Right forelimb (tissue), 1 donor: ENCODE measurements around the gene SNED1.
A peak's percentile ranks its signal among the peaks of the same experiment; 100 is the strongest.
"Not testable (repeated sequence)": the region's sequence is repeated elsewhere in the genome, so short reads cannot be mapped to it uniquely, and the experiment has no call there.

Experiments
- DNase-seq: peaks from one replicate; pipeline ENCODE4 v3.0.0-alpha.2; 2018

Gene SNED1

DNA sequence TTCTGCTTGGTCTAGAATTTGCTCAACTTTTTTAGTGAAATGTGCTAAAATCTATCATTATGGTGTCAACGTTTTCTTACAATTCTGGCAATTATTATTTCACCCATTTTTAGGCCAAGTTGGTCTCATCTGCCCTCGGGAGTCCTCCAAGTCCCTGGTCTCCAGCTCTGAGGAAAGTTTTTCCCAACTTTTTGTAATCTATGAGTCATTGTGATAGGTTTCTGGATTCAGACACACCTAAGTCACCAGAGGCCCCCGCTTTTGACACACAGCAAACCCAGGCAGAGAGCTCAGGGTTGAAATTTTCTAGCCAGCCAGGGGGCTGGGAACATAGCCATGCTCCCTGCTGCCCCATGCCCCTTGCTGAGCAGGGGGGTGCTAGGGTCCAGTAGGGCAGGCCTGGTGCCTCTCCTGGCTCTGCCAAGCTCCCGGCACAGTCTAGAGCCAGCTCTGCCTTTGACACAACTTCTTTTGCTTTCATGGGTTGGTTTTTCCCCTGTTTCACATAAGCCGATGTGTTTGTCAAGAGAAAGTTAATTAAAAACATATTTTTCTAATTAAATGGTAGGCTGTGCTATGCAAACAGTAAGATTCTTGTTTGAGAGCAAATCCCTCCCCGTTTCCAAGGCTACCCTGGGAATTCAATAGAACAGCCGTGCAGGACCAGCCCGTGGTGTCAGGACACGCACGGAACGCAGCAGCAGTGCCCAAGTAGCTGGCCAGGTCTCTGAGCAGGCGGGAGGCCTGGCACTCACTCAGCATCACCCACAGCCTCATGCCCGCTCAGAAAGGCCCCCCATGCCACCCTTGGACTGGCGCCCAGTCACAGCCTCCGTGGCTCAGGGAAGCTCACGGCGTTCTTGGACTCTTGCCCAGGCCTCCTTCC lies 25.5 kb upstream of the SNED1 start:
- no peak for DNase-seq

DNA sequence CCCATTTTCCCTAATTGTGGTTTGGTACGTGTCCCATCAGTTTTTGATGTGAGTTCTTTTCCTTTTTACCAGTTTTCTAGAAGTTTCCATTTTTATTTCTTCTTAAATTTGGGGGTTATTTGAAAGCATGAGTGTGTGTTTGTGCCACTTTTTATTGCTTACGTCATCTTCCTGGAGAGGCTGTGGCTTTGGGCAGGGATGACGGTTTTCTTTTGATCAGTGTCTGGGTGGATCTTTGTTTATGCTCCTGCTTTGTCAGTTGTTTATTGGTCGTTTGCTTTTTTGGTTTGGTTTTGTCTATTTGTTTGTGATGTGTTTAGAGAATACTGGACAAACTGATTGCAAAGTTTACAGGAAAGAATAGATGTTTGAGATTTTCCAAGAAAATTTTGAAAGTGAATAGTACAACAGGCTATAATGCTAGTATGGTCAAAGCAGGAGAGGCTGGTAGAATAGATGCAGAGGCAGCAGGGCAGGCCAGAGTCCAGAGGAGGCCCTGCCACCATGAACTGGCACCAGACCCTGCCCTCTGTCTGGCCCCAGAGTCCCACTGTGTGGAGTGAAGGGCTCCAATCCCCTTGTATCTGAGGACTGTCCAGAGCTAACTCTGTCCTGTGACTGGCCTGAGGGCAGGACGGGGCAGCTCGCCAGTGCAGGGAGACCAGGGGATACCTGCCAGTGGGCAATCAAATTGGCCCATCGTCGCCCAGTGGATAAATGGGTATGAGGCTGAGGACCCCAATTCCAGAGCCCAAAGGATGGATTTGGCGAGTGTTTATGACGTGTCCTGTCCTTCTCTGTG lies 23.4 kb upstream of the SNED1 start:
- no peak for DNase-seq

DNA sequence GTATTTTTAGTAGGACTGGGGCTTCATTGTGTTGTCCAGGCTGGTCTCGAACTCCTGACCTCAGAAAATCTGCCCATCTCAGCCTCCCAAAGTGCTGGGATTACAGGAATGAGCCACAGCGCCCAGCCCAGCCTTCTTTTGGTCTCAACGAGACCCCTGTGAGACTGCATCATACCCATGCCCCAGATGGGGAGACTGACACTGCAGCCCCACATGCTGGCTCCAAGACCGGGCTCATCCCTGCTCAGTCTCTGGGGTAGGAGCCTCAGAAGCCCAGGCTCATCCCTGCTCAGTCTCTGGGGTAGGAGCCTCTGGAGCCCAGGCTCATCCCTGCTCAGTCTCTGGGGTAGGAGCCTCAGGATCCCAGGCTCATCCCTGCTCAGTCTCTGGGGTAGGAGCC lies 22.5 kb upstream of the SNED1 start:
- DNase-seq: not testable (repeated sequence)

DNA sequence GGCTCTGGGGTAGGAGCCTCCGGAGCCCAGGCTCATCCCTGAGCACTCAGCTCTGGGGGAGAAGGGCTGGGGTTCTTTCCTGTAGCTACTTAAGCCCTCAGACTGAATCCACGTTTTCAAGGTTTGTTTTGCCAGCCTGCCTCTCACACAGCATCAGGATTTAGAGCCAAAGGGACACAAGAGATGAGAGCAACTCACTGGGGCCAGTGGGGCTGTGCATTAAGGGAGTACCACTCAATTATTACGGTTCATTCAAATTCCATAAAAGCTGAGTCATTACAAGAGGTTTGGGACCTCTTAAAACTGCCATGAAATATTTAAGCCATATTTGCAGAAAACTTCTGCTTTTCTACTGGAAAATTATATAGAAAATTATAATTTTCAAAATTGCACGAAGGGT lies 17.1 kb upstream of the SNED1 start:
- DNase-seq: no peak

DNA sequence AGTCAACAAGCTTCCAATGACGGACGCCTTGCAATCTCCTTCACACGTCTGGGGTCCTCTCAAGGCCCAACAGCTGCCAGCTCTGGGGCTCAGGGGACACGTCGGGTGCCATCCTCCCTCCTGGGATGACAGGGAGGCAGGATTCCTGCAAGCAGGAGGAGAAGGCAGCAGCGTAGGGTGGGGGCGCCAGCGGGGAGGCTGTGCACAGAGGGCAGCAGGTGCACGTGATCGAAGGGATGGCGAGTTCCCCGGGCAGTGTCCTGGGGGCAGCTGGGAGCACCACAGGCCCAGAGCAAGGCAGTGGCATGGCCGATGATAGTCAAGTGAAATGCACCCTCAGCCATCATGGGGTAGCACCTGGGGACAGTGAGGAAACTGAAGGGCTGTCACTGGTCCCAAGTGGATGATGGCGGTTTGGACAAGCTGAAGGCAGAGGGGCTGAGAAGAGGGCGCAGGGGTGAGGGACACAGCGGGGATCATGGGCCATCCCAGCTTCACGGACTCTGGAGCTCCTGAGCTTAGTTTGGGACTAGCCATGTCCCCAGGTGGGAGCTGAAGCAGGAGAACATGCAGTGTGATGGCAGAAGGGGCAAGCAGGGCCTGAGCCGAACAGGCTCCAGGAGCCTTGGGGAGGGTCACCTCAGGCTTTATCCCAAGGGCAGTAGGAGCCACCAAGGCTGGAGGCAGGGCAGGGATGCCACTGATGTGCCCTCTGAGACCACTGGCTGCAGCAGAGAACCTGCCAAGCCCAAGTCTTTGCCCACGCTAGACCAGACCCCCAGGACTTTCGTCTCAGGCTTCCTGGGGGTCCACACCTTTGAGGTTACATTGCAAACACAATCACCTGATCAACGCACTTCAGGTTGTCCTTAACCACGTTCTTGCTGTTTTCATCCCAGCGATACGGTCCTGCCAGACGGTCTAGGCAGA lies 16.3 kb upstream of the SNED1 start:
- no peak for DNase-seq

DNA sequence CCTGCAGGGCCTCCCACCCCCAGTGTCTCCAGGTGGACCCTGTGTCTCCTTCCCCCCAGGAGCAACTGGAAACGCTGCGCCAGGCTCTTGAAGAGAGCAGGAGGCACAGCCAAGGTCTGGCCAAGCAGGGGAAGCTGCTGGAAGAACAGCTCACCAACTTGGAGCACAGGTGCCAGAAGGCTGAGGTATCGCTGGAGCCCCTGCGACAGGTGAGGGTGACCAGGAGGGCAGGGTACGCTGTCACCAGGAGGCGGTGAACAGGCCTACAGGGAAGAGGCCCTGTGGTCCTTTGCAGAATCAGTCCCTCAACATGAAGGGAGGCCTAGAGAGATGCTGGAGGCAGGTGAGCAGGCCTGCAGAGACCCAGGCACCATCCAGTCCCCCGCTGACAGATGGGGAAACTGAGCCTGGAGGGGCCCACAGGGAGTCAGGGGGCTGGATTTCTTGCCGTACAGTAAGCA lies 15.6 kb upstream of the SNED1 start:
- no peak for DNase-seq

DNA sequence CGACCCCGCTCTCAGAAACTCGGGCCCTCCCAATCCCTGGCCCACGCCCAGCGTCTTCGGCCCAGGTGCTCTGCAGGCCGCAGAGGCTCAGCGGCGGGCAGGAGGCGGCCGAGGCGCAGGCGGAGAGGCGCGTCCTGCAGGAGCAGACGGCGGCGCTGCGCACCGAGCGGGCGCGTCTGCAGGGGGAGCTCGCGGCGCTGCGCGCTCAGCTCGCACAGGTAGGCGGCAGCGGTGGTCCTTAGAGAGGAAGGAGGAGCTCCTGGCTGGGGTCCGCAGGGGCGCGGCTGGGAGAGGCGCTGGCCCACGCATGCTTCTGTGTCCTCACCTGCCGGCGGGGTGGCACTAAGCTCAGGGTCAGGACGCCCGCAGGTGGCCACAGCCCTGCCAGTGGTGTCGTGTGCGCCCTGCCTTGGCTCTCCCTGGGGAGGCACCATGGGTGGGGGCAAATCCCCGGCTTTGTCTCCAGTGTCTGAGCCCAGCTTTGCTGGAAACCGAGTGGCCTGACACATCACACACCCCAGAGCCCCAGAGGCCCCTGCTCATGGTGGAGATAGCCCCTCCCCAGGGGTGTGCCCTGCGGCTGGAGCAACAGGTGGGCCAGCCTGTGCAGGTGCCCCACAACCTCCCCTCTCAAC lies 14.9 kb upstream of the SNED1 start:
- DNase-seq: no peak

DNA sequence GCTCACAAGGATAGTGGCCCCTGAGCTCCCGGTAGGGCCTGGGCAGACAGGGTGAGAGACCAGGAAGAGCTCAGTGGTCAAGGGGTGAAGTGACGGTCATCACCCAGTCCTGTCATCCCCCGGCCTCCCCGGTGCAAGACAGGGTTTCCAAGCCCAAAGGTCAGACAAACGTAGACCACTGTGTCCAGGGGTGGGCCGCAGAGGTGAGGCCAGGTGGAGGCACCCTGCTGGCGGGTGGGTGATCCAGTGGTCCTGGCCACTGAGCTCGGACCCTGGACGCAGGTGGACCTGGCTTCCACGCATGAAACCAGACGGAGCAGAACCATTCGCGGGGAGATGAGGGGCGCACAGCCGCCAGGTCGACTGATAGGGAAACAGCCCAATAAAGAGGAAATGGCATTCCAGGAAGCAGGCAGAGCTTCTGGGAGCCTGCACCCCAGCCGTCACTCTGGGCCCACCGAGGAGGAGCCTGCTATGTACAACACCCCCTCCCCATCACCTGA lies 14.4 kb upstream of the SNED1 start:
- no peak for DNase-seq

DNA sequence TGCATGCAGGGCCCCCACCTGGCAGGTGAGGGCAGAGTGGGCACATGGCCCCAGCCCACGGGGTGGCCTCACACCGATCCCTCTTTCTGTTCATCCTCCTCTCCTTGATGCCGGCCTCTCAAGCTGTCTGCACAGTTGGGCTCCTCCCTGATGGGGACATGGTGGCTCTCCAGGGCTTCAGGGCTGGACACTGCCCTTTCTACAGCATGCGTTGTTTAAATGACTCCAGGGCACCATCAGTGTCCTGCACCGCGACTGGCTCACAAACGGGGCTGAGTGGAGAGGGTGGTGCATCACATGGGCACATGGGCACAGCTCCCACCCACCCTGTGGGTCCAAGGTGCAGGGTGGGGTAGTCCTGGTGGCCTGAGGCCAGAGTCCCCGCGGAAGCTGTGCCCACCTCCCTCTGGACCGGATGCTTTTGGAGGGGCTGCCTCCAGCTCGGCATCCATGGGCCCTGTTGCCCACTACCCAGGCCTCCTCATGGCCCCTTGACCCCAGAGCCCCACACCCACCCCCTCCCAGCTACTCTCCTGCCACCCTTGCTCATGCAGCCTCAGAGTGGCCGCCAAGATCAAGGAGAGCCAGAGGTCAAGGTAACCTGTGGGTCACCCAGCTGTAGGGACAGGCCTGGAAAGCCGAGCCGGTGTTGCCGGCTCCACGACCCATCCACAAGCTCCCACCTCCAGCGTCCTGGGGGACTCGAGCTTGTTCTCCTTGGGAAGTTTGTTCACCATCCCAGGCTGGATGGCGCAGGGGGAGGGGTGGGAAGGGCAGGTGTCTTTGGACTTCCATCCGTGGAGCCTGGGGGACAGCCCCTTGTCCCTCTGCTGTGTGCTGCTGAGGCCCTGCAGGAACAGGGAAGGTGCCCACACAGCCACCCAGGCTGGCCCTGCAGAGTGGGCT lies 12.3 kb upstream of the SNED1 start:
- no peak for DNase-seq

DNA sequence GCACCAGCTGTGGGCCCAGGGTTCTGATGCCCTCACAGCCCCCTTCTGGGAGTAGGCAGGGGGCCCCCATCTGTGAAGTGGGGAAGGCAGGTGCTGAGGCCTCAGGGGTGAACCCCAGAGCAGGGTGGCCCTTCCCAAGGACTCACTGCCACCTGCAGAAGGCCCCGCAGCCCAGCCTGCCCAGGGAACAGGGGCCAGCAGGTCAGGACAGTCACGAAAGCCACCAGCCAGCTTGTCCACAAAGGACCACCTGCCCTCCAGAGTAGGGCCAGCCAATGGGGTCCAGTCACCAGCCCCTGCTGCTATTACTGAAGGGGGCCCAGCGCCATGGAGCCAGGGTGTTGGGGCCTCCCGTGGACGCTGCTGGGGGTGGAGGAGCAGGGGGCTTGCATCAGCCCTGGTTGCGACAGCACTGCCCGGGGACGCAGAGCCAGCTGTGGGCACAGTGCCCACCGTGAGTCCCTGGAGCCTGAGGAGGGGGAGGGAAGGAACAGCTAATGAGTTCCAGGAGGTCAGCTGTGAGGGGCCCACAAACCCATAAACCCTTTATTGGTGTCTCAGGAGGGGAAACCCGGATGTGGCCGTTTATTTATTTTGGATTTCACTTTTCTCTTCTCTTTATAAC lies 11.5 kb upstream of the SNED1 start:
- DNase-seq: peak; percentile 70

DNA sequence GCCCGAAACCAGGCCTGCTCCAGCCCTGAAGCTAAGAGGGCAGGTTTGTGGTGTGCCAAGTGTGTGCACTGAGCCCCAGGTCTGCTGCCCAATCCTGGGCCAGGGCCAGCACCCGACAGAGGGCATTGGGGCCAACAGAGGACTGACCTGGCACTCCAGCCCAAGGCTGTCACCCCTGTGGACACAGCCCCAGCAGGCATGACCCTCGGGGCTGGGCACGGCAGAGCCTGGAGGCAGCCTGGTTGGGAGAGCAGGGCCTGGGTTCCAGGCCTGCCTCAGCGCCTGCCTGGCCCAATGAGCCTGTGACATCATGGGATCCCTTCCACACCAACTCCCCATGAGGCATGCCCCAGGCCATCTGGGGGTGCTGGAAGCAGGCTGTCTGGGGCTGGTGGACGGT lies 10.8 kb upstream of the SNED1 start:
- no peak for DNase-seq

DNA sequence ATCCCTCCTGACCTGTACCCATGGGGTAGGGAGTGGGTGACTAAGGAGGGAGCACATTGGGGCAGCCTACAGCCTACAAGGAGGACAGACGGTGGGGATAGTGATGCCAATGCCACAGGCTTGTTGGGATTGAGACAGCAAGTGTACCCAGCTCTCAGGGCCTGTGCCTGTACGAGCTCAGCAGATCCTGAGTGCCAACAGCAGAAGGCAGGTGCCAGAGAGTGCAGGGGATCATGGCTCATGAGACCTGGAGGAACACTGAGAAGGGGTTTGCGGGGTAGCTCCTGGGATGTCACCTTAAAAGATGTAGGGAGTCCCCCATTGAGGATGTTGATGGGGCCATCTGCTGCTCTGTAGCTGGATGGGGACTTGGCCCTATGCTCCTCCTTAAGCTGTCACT lies 10.3 kb upstream of the SNED1 start:
- no peak for DNase-seq

DNA sequence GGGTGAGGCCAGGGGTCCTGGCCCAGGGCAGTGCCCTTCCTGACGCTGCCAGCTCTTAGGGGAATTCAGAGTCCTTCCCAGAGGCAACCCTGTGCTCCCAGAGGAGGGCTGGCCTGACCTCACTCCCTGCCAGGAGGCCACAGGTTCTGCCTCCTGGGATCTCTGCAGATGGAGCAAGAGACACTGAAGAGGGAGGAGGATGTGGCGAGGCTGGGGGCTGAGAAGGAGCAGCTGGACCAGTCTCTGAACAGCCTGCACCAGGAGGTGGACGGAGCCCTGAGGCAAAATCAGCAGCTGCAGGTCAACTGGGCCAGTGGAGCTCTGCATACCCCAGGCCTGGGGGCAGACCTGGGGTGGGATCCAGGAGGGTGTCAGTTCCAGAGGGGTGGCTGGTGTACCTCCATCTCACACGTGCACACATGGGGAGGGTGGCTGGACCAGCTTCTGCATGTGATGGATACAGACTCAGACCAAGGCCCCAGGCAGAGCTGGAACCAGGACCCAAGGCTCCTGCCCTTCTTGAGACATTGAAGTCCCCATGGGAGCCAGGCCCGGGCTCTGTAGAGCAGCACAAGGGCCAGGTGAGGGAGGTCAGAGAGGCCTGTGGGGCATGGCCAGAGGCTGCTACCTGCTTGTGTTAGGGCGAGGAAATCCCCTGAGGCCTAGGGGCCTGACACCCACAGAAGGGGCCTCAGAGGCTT lies 9.7 kb upstream of the SNED1 start:
- DNase-seq: no peak

DNA sequence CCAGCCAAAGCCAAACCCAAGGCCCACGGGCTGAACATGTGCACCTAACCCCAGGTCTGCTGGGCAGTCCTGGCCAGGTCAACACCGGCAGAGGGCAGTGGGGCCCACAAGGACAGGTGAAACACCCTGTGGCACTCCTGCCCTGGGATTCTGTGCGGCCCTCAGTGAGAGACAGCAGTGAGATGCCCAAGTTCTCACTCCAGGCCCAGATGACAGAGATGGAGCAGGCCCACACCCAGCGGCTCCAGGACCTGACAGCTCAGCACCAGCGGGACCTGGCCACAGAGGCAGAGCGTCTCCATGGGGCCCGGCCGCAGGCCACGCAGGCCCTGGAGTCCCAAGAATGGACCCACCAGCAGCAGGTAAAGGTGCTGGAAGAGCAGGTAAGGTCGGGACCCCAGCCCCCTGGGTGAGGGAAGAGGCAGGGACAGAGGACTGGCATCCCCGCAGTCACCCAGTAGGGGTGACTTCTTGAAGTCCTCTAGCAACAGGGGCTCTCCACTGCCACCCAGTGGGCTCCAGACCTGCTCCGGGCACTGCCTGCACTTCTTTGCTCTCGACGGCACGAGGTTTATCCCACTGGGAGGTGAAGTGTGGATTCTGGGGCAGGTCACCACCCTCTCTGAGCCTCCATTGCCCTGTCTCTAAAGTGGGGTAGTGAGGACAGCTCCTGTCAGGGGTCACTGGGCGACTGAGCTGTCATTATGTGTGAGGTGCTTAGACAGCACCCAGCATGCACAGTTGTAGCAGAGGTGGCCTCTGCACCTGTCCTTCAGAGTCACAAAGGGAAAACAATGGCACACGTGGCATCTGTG lies 8.8 kb upstream of the SNED1 start:
- DNase-seq: no peak

DNA sequence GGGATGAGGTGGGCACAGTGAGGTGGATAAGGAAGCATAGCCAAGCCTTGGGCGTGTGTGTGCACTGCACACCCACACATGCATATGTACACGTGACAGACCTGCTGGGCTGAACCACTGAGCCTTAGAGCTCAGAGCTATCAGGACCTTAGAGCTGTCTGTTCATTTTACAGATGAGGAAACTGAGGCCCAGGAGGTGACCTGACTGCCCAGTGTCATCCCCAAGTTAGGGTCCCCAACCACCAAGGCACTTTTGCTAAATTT lies 8.2 kb upstream of the SNED1 start:
- DNase-seq: no peak

DNA sequence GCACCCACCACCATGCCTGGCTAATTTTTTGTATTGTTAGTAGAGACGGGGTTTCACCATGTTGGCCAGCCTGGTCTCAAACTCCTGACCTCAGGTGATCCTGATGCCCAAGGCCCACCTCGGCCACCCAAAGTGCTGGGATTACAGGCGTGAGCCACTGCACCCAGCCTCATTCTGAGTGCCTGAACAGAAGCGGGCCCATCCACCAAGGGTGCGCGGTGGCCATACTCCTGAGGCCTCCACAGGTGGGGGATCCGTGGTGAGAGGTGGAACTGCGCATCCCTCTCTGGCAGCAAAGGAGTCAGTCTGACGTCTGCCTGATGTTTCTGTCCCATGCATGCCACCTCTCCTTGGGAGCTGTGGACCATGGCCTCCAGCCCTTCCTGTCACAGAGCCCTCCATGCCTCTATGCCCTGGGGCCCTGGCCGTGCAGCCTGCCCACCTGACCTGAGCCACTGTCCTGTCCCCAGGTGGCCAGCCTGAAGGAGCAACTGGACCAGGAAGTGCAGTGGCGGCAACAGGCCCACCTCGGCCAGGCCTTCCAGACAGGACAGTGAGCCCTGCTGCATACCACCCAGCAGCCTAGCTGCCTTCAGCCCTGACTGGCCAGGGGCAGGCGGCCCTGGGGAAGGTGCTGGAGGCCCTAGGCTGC lies 7.6 kb upstream of the SNED1 start:
- DNase-seq: peak; percentile 32

DNA sequence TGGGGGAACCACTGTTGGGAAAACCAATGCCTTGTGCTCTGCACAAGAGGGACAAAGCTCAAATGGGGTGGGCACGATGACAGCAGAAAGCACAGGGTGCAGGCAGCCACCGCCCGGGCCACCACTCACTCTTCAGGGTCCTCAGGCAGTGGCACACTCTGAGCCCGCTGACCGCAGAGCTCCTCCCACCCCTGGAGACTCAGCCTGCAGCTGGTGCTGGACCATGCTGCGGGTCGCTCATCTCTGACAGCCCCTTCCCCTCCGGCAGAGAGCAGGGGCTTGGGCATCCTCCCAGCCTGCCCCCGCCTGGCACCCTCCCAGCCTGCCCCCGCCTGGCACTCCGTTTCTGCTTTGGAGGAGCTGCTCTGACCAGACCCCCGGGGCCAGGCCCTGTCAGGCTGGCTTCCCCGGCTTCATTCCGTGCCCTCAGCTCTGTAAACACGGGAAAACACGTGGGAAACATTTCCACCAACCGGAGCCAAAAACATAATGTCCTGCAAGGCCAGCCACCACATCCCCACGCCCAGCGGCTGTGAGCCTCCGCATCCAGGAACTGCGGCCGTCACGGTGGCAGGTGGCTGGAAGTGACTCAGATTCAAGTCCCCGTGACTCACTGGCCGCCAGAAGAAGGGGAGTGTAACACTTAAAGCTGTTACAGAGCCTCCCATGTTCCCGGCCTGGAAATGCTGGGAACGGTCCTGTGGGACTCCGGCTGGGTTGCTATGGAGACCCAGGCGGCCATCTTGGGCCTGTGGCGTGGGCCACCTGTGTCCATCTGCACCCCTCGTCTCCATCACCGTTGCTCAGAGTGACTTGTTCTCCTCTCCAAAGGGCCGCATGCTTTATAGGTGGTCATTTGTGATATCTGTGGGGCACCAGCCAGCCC lies 6.8 kb upstream of the SNED1 start:
- peak; percentile 88 for DNase-seq
